SU-DHL-6 (cell line): Measurements from ENCODE around the gene C14orf132.

Source experiments
- H2AFZ ChIP-seq: fragments of 200-600 bp; sonication (generic); 2 replicates; pipeline ENCODE4 v1.6.1; 2014; ENCODE audit warnings: low read depth, mild to moderate bottlenecking, moderate library complexity, mixed read lengths, antibody characterized with exemption, low read length; ENCODE audit not compliant: severe bottlenecking
- H3F3A ChIP-seq: fragments of 200-600 bp; shearing (Covaris generic); 2 replicates; pipeline ENCODE4 v1.6.0; 2016; ENCODE audit warnings: antibody characterized with exemption, mild to moderate bottlenecking; ENCODE audit not compliant: insufficient read depth
- H3K27ac ChIP-seq: fragments of 200-600 bp; sonication (generic); 2 replicates; pipeline ENCODE4 v1.5.1; 2016; ENCODE audit warnings: low read depth, mild to moderate bottlenecking, low read length, moderate library complexity, mixed read lengths
- H3K27me3 ChIP-seq: fragments of 200-600 bp; sonication (generic), shearing (Covaris generic); 2 replicates; pipeline ENCODE4 v1.6.0; 2014; ENCODE audit warnings: mild to moderate bottlenecking, low read length
- H3K36me3 ChIP-seq: fragments of 200-600 bp; sonication (generic); 2 replicates; pipeline ENCODE4 v1.6.1; 2014; ENCODE audit warnings: mild to moderate bottlenecking, low read length, mixed read lengths
- H3K4me2 ChIP-seq: fragments of 300-600, 200-600 bp; shearing (Covaris generic), sonication (generic); 2 replicates; pipeline ENCODE4 v1.6.0; 2014; ENCODE audit warnings: low read length, low read depth, mild to moderate bottlenecking; ENCODE audit not compliant: poor library complexity, severe bottlenecking
- H3K4me3 ChIP-seq: fragments of 200-600 bp; sonication (generic); 2 replicates; pipeline ENCODE4 v1.5.1; 2014; ENCODE audit warnings: antibody characterized with exemption, low read length, mild to moderate bottlenecking, mixed read lengths; ENCODE audit not compliant: insufficient read depth, poor library complexity, severe bottlenecking
- H3K79me2 ChIP-seq: fragments of 200-600 bp; sonication (generic); 2 replicates; pipeline ENCODE4 v1.6.1; 2014; ENCODE audit warnings: mild to moderate bottlenecking, low read length, moderate library complexity; ENCODE audit not compliant: insufficient read depth
- H3K9ac ChIP-seq: fragments of 200-600 bp; sonication (generic); 2 replicates; pipeline ENCODE4 v1.7.0; 2014; ENCODE audit warnings: mild to moderate bottlenecking, low read length
- H3K9me2 ChIP-seq: fragments of 200-600 bp; sonication (generic); replicated peaks from 2 replicates; pipeline ENCODE4 v1.6.1; 2014; ENCODE audit warnings: low read length; ENCODE audit not compliant: insufficient read depth
- H3K9me3 ChIP-seq: fragments of 200-600 bp; sonication (generic); 2 replicates; pipeline ENCODE4 v1.6.1; 2014; ENCODE audit warnings: low read length, mixed read lengths; ENCODE audit not compliant: insufficient read depth
- H4K20me1 ChIP-seq: fragments of 200-600 bp; sonication (generic); 2 replicates; pipeline ENCODE4 v1.6.1; 2014; ENCODE audit warnings: low read depth, mild to moderate bottlenecking, antibody characterized with exemption, low read length, moderate library complexity, mixed read lengths
- CTCF ChIP-seq: fragments of 200-600 bp; sonication (generic); IDR thresholded peaks from one replicate; pipeline ENCODE4 v1.5.1; 2017; ENCODE audit warnings: antibody characterized with exemption, mild to moderate bottlenecking, low read length, moderate library complexity; ENCODE audit not compliant: insufficient read depth, poor library complexity, severe bottlenecking
- EZH2phosphoT487 ChIP-seq: fragments of 200-600 bp; sonication (generic), shearing (Covaris generic); conservative IDR thresholded peaks from 2 replicates; pipeline ENCODE4 v1.6.1; 2018; ENCODE audit warnings: mild to moderate bottlenecking, antibody characterized with exemption, low read length, moderate library complexity, mixed read lengths

C14orf132 gene

DNA sequence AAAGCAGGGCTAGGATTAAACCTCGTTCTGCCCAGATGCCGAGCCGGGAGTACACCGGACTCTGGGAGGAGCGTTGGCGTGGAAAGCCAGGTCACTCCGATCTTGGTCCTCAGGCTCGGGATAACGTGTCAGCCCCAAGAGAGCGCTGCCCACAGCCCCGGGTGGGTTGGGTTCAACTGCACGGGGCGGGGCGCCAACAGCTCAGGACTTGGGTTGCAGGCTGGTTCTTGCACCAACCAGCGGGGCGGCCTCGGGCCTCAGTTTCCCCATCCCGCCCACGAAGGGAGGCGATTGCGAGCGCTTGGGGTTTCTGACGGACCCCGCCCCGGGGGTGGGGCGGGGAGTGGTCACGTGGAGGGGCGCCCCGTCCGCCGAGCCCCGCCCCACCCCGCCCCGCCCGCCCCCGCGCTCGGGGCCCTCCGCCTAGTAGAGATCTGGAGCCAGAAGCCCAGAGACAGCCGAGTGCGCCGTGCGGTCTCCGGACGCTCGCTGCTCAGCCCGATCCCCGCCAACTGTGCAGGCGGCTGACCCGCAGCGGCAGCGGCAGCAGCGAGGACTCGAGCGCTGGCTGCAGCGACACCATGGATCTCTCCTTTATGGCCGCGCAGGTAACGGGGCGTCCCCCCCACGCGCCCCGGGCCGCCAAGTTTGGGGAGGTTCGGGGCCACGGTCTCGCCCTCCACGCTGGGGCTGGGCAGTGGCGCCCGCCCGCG is at the start of gene C14orf132:
C14orf132 (plus strand) TSS at position 443 of the 713 bp plus-strand sequence; CDS start at position 582, 139 bp downstream.
- no peak for TF ChIP-seq EZH2phosphoT487
- TF ChIP-seq CTCF = no peak
- H3K9me2 ChIP-seq = no peaks in the 10 kb centered on the region
- H3K9ac ChIP-seq = peak within 1 kb of the TSS; percentile 83
- no peaks in the 10 kb centered on the region for H3F3A ChIP-seq
- H3K4me2 ChIP-seq = peak within 1 kb of the TSS; percentile 64
- no peak within 1 kb of the TSS for H3K27ac ChIP-seq
- no peaks in the 10 kb centered on the region for H4K20me1 ChIP-seq
- H2AFZ ChIP-seq = peak within 1 kb of the TSS; percentile 95
- H3K27me3 ChIP-seq = no peaks in the 10 kb centered on the region
- H3K9me3 ChIP-seq = no peaks in the 10 kb centered on the region
- no peaks in the 10 kb centered on the region for H3K79me2 ChIP-seq
- H3K4me3 ChIP-seq = peak within 1 kb of the TSS; percentile 79
- H3K36me3 ChIP-seq = no peaks in the 10 kb centered on the region

- H3K4me2 ChIP-seq = no peak overlapping the region
Observed at GRCh38 chr14:95993768-95994592, 45.2 kb upstream of the C14orf132 start.

DNA sequence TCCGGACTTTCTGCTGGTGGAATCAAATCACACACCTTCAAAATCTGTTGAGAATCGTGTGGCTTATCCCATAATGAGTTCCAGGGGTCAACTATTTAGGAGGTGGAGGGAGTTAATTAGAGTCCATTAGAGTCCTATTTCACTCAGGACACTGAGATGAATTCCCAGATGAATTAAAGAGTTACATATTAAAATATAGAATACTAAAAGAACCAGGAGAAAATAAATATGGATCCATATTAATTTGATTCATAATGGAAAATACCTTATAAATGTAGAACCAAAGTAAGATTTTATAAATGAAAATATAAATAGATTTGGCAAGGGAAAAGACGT is 44.6 kb upstream of the C14orf132 start:
- Histone ChIP-seq H3F3A (no peaks in the 10 kb centered on the region), H4K20me1 (no peaks in the 10 kb centered on the region), H3K4me3 (no peak overlapping the region), H3K36me3 (no peaks in the 10 kb centered on the region), H3K9me3 (peaks cover 18% of the 10 kb centered on the region), H3K27ac (no peak overlapping the region), H3K27me3 (no peaks in the 10 kb centered on the region), H3K79me2 (no peaks in the 10 kb centered on the region), H3K9ac (no peak overlapping the region), H3K4me2 (no peak overlapping the region), H2AFZ (no peak overlapping the region), H3K9me2 (no peaks in the 10 kb centered on the region)
- TF ChIP-seq CTCF (peak; percentile 5), EZH2phosphoT487 (no peak)

More at GRCh38 chr14:95993768-95994592, 45.2 kb upstream of the C14orf132 start:
- H3K9ac ChIP-seq = no peak overlapping the region
- H3K4me3 ChIP-seq = no peak overlapping the region
- no peaks in the 10 kb centered on the region for H3F3A ChIP-seq
- no peaks in the 10 kb centered on the region for H3K79me2 ChIP-seq
- no peaks in the 10 kb centered on the region for H3K9me2 ChIP-seq
- H3K27ac ChIP-seq = no peak overlapping the region
- H3K9me3 ChIP-seq = peaks cover 18% of the 10 kb centered on the region
- no peaks in the 10 kb centered on the region for H3K27me3 ChIP-seq
- TF ChIP-seq CTCF (peak; percentile 74), EZH2phosphoT487 (no peak)
- H4K20me1 ChIP-seq = no peaks in the 10 kb centered on the region
- no peak overlapping the region for H2AFZ ChIP-seq
- no peaks in the 10 kb centered on the region for H3K36me3 ChIP-seq
